ELR (cell line): ENCODE results near the gene UNC45B.
"Not testable (repeated sequence)": the region's sequence is repeated elsewhere in the genome, so short reads cannot be mapped to it uniquely, and the experiment has no call there.

Source experiments
- DNase-seq: peaks from one replicate; pipeline ENCODE4 v3.0.0-alpha.2; 2015; ENCODE audit warnings: low read depth

UNC45B gene

GRCh38 chr17:35214631-35215273, 67.1 kb downstream of the UNC45B start:
- DNase-seq, result no peak

GRCh38 chr17:35217107-35217506, 69.5 kb downstream of the UNC45B start:
- DNase-seq, result no peak

GRCh38 chr17:35218915-35219314, 71.3 kb downstream of the UNC45B start:
- no peak for DNase-seq

GRCh38 chr17:35222452-35222851, 74.8 kb downstream of the UNC45B start:
- DNase-seq, result no peak

- no peak for DNase-seq
These were observed 76.8 kb downstream of the UNC45B start for GRCh38 chr17:35224436-35224835.

- DNase-seq, result no peak
These were observed 79.9 kb downstream of the UNC45B start for GRCh38 chr17:35227546-35227945.

GRCh38 chr17:35229638-35230037, 82.0 kb downstream of the UNC45B start:
- DNase-seq, result no peak

- DNase-seq, result not testable (repeated sequence)
These were observed 86.7 kb downstream of the UNC45B start for GRCh38 chr17:35234315-35234714.

GRCh38 chr17:35235289-35235688, 87.7 kb downstream of the UNC45B start:
- DNase-seq, result no peak

- no peak for DNase-seq
These were observed 88.3 kb downstream of the UNC45B start for GRCh38 chr17:35235917-35236316.

GRCh38 chr17:35236821-35237220, 89.2 kb downstream of the UNC45B start:
- no peak for DNase-seq

- peak; percentile 84 for DNase-seq
These were observed 91.2 kb downstream of the UNC45B start for GRCh38 chr17:35238821-35239220.
